ENCODE measurements around the gene CEP43. TPM values are rescaled to one million over a fixed set of nuclear protein-coding genes. Genes with fewer than 3 reads are reported as not detected.
"Not testable (repeated sequence)": the region's sequence is repeated elsewhere in the genome, so short reads cannot be mapped to it uniquely, and the experiment has no call there.

Gene CEP43, protein sequence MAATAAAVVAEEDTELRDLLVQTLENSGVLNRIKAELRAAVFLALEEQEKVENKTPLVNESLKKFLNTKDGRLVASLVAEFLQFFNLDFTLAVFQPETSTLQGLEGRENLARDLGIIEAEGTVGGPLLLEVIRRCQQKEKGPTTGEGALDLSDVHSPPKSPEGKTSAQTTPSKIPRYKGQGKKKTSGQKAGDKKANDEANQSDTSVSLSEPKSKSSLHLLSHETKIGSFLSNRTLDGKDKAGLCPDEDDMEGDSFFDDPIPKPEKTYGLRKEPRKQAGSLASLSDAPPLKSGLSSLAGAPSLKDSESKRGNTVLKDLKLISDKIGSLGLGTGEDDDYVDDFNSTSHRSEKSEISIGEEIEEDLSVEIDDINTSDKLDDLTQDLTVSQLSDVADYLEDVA
- total RNA-seq: 10 to 100 TPM; 20.0 to 35.1 TPM

- DNase-seq (ENCODE audit: low spot score): peak; percentile 97
- H3K4me3 Mint-ChIP-seq: peak within 1 kb of the TSS; percentile 84
- peaks cover 14 to 32% of the 10 kb centered on the region in 2 donors for H3K4me1 Mint-ChIP-seq (ENCODE audit: low read depth in 2 of 2)
- peak within 1 kb of the TSS; percentile 15 to 71 for H3K27ac Mint-ChIP-seq
- H3K9me3 Mint-ChIP-seq: no peaks in the 10 kb centered on the region
- peak; percentile 98 to 99 for ATAC-seq
- peaks cover 14% of the 10 kb centered on the region for H3K36me3 Mint-ChIP-seq
- no peaks in the 10 kb centered on the region for H3K27me3 Mint-ChIP-seq
Measured at GRCh38 chr6:166999145-166999883, at the start of gene CEP43. TSS of gene CEP43 (plus strand) at chr6:166999397. CDS start at chr6:166999413, 16 bp downstream.

GRCh38 chr6:166949528-166950442 is 49.4 kb upstream of the CEP43 start:
- Mint-ChIP-seq H3K4me1 (ENCODE audit: low read depth in 2 of 2) (peaks cover 14 to 32% of the 10 kb centered on the region in 2 donors), H3K27me3 (no peaks in the 10 kb centered on the region), H3K36me3 (no peaks in the 10 kb centered on the region), H3K4me3 (peak overlapping the region; percentile 83), H3K27ac (peak overlapping the region; percentile 82 to 92), H3K9me3 (no peaks in the 10 kb centered on the region)
- ATAC-seq (no peak), DNase-seq (ENCODE audit: low spot score) (no peak)

DNA sequence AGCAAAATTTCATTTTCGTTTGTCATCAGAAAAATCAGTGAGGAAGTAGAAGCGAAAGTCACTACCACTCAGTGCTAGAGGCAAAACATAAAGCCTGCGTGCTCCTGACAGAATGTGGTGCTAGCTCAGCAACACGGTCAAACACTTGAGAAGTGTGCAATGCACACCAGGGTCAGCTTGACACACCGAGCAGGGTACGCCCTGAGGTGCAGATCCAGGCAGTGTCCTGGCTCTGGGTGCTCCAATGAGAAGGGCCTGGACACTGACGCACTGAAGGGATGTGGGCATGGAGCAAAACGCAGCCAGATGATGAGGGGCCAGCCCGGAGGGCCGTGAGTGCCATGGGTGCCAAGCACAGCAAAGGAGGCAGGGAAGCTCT is 48.8 kb upstream of the CEP43 start:
- H3K27ac Mint-ChIP-seq: peak overlapping the region; percentile 82 to 92
- H3K9me3 Mint-ChIP-seq: no peaks in the 10 kb centered on the region
- ATAC-seq: peak in 1 of 2 donors; percentile 41
- H3K4me1 Mint-ChIP-seq (ENCODE audit: low read depth in 2 of 2): peaks cover 19 to 37% of the 10 kb centered on the region in 2 donors
- no peaks in the 10 kb centered on the region for H3K36me3 Mint-ChIP-seq
- H3K4me3 Mint-ChIP-seq: peak overlapping the region; percentile 83
- H3K27me3 Mint-ChIP-seq: no peaks in the 10 kb centered on the region
- no peak for DNase-seq (ENCODE audit: low spot score)

DNA sequence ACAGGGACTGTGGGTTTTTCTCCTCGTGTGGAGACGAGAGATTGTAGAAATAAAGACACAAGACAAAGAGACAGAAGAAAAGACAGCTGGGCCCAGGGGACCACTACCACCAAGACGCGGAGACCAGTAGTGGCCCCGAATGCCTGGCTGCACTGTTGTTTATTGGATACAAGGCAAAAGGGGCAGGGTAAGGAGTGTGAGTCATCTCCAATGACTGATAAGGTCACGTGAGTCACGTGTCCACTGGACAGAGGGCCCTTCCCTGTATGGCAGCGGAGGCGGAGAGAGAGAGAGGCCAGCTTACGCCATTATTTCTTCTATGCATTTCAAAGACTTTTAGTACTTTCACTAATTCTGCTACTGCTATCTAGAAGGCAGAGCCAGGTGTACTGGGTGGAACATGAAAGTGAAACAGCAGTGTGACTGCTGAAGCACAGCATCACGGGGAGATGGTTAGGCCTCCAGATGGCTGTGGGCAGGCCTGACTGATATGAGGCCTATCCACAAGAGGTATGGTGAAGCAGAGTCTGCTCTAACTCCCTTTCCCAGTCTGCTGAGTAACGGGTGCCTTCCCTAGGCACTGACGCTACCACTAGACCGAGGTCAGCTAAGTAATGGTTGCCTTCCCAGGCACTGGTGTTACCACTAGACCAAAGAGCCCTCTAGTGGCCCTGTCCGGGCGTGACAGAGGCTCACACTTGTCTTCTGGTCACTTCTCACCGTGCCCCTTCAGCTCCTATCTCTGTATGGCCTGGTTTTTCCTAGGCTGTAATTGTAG is 48.1 kb upstream of the CEP43 start:
- peak; percentile 82 for DNase-seq (ENCODE audit: low spot score)
- Mint-ChIP-seq H3K4me3 (peak overlapping the region; percentile 83), H3K27ac (peak overlapping the region; percentile 82 to 92), H3K4me1 (ENCODE audit: low read depth in 2 of 2) (peaks cover 22 to 39% of the 10 kb centered on the region in 2 donors)
- not testable (repeated sequence) for H3K36me3 Mint-ChIP-seq, H3K27me3 Mint-ChIP-seq, H3K9me3 Mint-ChIP-seq
- peak; percentile 78 to 82 for ATAC-seq

- no peak for DNase-seq (ENCODE audit: low spot score)
- no peak for ATAC-seq
- no peaks in the 10 kb centered on the region for H3K9me3 Mint-ChIP-seq
- peak overlapping the region; percentile 83 for H3K4me3 Mint-ChIP-seq
- no peaks in the 10 kb centered on the region for H3K27me3 Mint-ChIP-seq
- H3K36me3 Mint-ChIP-seq: no peaks in the 10 kb centered on the region
- peak overlapping the region; percentile 82 to 92 for H3K27ac Mint-ChIP-seq
- H3K4me1 Mint-ChIP-seq (ENCODE audit: low read depth in 2 of 2): peaks cover 22 to 39% of the 10 kb centered on the region in 2 donors
Measured at GRCh38 chr6:166951670-166952060, 47.5 kb upstream of the CEP43 start.

DNA sequence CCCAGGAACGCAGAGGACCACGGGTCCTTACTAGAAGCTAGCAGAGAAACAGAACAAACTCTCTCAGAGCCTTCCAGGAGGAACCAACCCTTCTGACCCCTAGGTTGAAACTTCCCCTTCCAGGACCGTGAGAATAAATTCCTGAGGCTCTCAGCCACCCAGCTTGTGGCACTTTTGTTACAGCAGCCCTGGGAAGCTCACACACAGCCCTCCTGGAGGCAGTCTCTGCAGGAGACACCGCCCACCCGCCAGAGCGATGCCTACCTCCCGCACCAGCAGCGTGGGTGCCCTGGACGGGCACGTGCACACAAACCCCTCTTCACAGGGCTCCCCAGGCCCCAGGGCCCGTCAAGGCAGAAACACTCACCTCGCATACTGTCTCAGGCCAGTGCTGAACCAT is 47.1 kb upstream of the CEP43 start:
- H3K36me3 Mint-ChIP-seq: no peaks in the 10 kb centered on the region
- H3K4me1 Mint-ChIP-seq (ENCODE audit: low read depth in 2 of 2): peaks cover 22 to 39% of the 10 kb centered on the region in 2 donors
- no peaks in the 10 kb centered on the region for H3K9me3 Mint-ChIP-seq
- ATAC-seq: no peak
- H3K27ac Mint-ChIP-seq: peak overlapping the region in 1 of 2 donors; percentile 21
- DNase-seq (ENCODE audit: low spot score): no peak
- H3K4me3 Mint-ChIP-seq: no peak overlapping the region
- no peaks in the 10 kb centered on the region for H3K27me3 Mint-ChIP-seq

- Mint-ChIP-seq H3K4me3 (no peak overlapping the region), H3K27ac (peak overlapping the region in 1 of 2 donors; percentile 21), H3K36me3 (no peaks in the 10 kb centered on the region), H3K27me3 (no peaks in the 10 kb centered on the region), H3K4me1 (ENCODE audit: low read depth in 2 of 2) (peaks cover 28 to 46% of the 10 kb centered on the region in 2 donors), H3K9me3 (no peaks in the 10 kb centered on the region)
- DNase-seq (ENCODE audit: low spot score) (no peak), ATAC-seq (no peak)
Measured at GRCh38 chr6:166952567-166953486, 46.4 kb upstream of the CEP43 start.

DNA sequence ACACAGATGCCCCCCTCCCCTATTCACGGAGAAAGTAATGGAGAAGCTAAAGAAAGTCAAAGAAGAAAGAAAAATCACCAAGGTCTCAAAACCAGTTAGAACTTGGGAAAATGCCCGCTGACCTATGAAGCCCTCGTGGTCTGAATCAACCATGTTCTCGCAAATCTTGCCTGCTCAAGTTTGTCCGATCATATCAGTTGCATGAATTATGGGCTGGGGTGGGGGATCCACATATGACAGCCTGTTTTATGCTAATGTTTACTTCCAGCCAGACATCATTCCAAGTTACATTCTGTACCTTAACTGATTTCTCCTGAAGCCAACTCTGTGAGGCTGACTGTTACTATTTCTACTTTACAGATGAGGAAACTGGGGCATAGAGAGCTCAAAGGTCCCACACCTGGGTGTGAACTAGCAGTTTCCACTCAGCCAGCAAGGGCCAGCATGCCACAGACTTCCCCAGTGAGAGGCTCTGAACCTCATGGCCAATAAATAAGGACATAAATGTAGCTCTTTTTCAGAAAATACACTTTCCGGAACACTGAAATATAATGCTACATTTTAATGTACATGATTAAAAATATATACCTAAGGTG is 45.0 kb upstream of the CEP43 start:
- Mint-ChIP-seq H3K9me3 (no peaks in the 10 kb centered on the region), H3K4me3 (peak overlapping the region; percentile 38), H3K4me1 (ENCODE audit: low read depth in 2 of 2) (peaks cover 41 to 60% of the 10 kb centered on the region in 2 donors), H3K27me3 (no peaks in the 10 kb centered on the region), H3K36me3 (no peaks in the 10 kb centered on the region), H3K27ac (peak overlapping the region in 1 of 2 donors; percentile 2)
- no peak for ATAC-seq
- DNase-seq (ENCODE audit: low spot score): no peak

DNA sequence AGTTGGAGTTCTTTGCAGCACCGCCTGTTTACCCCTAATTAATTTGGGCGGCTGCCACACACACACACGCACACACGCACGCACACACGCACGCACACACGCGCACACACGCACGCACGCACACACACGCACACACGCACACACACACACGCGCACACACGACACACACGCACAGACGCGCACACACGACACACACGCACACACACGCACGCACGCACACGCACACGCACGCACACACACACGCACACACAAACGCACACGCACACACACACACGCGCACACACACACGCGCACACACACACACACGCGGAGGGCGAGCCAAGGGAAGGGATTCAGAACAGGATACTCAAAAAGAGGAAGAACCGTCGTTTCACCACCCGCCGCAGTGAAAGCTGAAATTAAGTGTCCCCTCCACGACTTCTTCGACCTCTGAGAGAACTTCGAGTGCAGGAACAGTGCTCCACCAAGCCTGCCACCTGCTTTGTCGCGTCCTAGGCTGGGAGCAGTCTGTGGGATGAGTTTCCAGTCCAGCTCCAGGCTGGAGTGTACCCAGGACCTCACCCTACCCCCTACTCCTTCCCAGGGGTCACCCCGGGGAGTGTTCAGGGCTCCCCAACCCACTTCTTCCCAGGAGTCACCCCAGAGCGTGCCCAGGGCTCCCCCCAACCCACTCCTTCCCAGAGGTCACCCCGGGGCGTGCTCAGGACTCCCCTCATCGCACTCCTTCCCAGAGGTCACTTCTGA is 43.9 kb upstream of the CEP43 start:
- Mint-ChIP-seq H3K27me3 (no peaks in the 10 kb centered on the region), H3K4me1 (ENCODE audit: low read depth in 2 of 2) (peaks cover 47 to 64% of the 10 kb centered on the region in 2 donors), H3K9me3 (no peaks in the 10 kb centered on the region), H3K36me3 (no peaks in the 10 kb centered on the region), H3K4me3 (peak overlapping the region; percentile 88), H3K27ac (peak overlapping the region; percentile 59 to 61)
- ATAC-seq (no peak), DNase-seq (ENCODE audit: low spot score) (no peak)

GRCh38 chr6:166955865-166956443 is 43.2 kb upstream of the CEP43 start:
- Mint-ChIP-seq H3K36me3 (no peaks in the 10 kb centered on the region), H3K27me3 (no peaks in the 10 kb centered on the region), H3K4me3 (peak overlapping the region; percentile 88), H3K27ac (peak overlapping the region in 1 of 2 donors; percentile 61), H3K9me3 (no peaks in the 10 kb centered on the region), H3K4me1 (ENCODE audit: low read depth in 2 of 2) (peaks cover 41 to 58% of the 10 kb centered on the region in 2 donors)
- DNase-seq (ENCODE audit: low spot score) (peak; percentile 66), ATAC-seq (peak; percentile 49 to 60)
